CD1c-positive myeloid dendritic cell (primary cell): Measurements from ENCODE around the gene STPG4.
"Not testable (repeated sequence)": the region's sequence is repeated elsewhere in the genome, so short reads cannot be mapped to it uniquely, and the experiment has no call there.

Experiments used
- DNase-seq: peaks from one replicate; pipeline ENCODE4 v3.0.0-alpha.2; 2016; ENCODE audit errors: extremely low spot score

STPG4 gene

DNA sequence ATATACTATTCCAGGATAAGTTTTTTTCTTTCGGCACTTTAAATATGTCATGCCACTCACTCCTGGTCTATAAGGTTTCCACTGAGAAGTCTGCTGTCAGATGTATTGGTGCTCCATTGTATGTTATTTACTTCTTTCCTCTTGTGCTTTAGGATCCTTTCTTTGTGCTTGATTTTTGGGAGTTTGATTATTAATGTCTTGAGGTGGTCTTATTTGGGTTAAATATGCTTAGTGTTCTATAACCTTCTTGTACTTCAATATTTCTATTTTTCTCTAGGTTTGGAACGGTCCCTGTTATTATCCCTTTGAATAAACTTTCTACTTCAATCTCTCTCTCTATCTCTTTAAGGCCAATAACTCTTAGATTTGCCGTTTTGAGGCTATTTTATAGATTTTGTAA lies 28.3 kb downstream of the STPG4 start:
- DNase-seq = no peak

DNA sequence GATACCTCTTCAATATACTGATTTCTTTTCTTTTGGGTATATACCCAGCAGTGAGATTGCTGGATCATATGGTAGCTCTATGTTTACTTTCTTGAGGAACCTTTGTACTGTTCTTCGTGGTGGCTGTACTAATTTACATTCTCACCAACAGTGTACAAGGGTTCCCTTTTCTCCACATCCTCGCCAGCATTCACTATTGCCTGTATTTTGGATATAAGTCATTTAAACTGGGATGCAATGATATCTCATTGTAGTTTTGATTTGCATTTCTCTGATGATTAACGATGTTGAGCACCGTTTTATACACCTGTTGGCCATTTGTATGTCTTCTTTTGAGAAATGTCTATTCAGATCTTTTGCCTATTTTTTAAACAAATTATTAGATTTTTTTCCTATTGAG lies 30.4 kb downstream of the STPG4 start:
- DNase-seq = not testable (repeated sequence)

DNA sequence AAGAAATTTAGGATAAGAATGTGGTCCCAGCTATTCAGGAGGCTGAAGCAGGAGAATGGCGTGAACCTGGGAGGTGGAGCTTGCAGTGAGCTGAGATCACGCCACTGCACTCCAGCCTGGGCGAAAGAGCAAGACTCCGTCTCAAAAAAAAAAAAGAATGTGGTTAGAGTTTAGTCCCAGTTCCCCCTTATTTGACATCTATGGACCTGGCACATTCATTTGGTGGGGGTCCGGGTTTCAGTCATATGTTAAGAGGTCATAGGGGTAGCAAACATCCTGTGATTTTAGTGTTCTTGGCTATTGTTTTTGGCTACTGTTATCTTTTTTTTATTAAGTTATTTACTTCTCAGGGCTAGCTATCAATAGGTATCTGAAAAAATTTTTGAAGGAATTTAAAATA lies 34.7 kb downstream of the STPG4 start:
- DNase-seq = not testable (repeated sequence)

DNA sequence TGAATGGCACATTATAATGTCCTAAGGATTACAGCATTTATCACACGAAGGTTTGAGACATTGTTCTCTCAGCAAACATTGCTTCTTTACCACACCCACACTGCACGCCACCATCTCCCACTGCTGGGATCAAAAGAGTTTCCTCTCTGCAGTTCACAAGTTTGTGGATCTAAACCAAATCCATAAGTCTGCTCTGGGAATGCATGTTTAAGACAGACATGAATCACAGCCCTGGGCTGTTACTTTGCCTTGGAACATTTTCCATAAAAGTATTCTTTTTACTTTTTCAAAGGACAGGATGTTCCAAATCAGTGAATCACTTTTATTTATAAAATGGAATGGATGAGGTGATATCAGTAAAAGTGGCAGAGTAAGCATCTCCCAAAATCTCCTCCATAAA lies 36.1 kb downstream of the STPG4 start:
- no peak for DNase-seq

DNA sequence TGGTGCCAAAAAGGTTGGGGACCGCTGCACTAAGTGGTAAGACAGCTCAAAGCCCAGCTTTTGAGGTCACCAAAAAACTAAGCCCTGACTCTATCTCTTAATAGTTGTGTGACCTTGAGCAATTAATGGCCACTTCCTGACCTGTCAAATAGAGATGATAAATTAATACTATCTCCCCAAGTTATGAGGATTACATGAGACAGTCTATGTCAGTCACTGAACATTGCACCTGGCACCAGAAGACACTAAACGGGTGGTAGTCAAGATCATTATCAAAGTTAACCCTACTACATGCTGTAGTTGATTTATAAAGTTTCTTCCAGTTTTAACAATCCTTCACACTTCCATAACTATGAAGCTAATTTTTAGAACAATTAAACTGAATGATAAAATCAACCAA lies 36.5 kb downstream of the STPG4 start:
- no peak for DNase-seq

DNA sequence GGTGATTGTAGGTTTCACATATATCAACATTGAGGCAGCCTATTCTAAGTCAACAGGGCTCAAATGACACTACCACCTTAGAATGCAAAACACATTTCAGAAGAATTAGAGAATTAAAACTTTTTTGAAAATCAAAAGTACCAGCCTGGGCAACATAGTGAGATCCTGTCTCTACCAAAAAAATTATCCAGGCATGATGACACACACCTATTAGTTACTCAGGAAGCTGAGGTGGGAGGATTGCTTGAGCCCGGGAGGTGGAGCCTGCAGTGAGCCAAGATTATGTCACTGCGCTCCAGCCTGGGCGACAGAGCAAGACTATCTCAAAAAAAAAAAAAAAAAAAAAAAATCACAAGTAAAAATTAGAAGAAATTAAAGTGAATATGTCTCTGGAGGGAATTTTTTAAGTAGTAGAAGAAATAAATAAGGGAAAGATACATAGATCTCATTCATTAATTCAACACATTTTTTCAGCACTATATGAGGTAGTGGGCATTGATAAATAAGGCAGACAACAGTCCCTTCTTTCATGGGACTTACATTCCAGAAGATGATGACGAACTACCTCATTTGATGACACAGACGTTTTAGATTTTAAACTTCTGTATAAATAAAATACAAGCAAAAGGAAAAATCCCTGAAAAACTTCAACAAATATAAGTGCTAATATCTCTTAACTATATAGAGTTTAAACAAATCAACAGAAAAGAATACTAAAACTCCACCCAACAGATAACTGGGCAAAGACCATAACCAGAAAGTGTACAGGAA lies 42.3 kb downstream of the STPG4 start:
- DNase-seq = no peak

DNA sequence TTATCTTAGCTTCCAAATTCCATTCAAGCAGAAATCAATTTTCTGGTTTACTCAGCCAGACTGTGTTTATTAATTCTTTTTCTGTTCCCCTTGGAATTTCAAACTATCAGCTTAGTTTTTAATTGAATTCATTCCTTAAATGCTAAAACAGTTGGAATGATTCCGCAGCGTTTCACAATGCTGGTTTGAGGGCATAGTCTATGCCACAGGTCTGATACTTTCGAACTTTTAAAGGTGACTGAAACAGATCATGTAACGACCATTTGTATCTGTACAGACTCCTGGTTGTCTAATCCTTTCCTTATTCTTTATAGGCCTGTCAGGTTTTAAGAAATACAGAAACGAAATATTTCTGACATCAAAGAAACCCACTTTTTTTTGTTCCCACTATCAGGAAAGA lies 45.4 kb downstream of the STPG4 start:
- no peak for DNase-seq

DNA sequence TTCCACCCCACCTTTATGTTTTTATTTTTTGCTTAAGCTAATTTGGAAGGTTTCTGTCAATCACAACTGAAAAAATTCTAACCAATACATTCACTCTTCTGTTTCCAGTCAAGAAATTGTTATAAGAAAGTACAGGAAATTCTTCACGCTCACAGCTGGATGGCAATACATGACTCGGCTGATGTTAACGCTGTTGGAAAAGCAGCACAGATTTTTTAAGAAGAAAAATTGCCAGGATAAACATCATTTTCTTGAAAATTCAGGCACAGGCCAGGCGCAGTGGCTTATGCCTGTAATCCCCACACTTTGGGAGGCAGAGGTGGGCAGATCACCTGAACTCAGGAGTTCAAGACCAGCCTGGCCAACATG lies 46.1 kb downstream of the STPG4 start:
- no peak for DNase-seq

DNA sequence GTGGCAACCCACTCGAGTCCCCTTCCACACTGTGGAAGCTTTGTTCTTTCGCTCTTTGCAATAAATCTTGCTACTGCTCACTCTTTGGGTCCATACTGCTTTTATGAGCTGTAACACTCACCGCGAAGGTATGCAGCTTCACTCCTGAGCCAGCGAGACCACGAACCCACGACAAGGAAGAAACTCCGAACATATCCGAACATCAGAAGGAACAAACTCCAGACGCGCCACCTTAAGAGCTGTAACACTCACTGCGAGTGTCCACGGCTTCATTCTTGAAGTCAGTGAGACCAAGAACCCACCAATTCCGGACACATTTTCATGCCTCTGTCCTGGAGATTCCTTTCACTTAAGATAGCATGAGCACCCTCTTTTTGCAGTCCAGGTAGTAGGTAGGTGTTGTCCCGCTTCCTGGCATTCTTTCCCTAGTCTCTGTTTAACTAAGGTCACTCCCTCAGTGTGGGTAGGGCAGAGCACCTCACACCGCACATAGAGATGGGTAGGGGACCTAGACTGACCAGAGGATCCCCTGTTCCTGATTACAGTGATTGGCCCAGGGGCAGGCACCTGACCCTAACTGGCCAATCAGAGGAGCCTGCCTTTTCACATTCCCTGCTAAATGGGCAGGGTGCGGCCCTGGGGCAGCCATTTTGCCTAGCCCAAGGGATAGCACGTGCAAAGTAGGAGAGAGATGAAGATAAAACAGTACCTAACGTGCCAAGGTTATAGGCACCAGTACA lies 46.7 kb downstream of the STPG4 start:
- DNase-seq = not testable (repeated sequence)

DNA sequence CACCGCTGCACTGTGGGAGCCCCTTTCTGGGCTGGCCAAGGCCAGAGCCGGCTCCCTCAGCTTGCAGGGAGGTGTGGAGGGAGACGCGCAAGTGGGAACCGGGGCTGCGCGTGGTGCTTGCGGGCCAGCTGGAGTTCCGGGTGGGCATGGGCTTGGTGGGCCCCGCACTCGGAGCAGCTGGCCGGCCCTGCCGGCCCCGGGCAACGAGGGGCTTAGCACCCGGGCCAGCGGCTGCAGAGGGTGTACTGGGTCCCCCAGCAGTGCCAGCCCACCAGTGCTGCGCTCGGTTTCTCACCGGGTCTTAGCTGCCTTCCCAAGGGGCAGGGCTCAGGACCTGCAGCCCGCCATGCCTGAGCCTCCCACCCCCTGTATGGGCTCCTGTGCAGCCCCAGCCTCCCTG lies 47.9 kb downstream of the STPG4 start:
- DNase-seq = not testable (repeated sequence)

DNA sequence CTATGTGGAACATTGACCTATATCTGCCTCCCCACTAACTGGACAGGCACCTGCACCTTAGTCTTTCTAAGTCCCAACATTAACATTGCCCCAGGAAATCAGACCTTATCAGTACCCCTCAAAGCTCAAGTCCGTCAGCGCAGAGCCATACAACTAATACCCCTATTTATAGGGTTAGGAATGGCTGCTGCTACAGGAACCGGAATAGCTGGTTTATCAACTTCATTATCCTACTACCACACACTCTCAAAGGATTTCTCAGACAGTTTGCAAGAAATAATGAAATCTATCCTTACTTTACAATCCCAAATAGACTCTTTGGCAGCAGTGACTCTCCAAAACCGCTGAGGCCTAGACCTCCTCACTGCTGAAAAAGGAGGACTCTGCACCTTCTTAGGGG lies 48.9 kb downstream of the STPG4 start:
- DNase-seq = not testable (repeated sequence)

DNA sequence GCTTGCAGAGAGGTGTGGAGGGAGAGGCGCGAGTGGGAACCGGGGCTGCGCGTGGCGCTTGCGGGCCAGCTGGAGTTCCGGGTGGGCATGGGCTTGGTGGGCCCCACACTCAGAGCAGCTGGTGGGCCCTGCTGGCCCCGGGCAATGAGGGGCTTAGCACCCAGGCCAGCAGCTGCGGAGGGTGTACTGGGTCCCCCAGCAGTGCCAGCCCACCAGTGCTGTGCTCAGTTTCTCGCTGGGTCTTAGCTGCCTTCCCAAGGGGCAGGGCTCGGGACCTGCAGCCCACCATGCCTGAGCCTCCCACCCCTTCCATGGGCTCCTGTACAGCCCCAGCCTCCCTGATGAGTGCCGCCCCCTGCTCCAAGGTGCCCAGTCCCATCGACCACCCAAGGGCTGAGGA lies 55.4 kb downstream of the STPG4 start:
- not testable (repeated sequence) for DNase-seq

DNA sequence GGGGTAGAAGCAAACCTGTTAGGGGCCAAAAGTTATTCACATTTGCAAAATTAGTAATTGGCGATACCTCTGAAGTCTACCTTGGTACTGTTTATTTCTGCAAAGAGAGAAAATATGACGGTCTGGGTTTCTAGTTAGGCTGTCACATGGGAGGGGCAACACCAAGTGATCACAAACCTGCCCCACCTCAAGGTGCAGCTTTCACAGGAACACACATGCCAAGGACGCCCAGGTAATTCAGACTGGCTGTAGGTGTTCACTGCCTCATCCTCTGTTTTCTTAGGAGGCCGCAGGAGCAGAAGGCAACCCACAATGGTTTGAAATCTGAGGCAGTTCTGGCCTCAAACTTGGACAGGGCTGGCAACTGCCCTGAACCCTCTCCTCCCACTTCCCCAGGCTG lies 56.2 kb downstream of the STPG4 start:
- DNase-seq = no peak

DNA sequence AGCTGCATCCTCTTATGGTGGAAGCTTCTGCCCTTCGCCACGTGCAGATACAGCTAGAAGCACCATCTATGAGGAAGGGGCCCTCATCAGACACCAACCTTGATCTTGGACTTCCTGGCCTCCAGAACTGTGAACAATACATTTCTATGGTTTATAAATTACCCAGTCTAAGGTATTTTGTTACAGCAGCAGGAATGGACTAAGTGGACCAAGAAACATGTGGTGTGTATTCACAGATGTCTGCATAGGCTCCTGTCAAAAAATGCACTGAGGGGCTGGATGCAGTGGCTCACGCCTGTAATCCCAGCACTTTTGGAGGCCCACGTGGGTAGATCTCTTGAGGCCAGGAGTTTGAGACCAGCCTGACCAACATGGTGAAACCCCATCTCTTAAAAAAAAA lies 57.5 kb downstream of the STPG4 start:
- no peak for DNase-seq

DNA sequence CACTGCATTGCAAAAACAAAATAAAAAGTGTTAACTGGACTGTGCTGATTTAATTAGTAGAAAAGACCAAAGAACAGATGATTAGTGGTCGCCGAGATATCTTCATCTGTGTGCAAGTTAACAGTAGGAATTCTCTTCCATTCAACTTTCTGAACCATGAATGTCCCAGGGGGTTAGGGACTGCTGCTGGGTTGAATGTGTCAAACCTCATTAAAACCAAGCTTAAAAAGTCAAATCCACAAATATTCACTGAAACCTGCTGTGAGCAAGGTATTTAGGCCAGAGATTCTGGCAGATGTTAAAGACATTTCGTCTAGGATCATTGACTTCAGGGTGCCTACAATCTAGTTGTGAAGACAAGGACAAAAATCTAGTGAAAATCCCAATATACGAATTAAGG lies 58.7 kb downstream of the STPG4 start:
- no peak for DNase-seq

DNA sequence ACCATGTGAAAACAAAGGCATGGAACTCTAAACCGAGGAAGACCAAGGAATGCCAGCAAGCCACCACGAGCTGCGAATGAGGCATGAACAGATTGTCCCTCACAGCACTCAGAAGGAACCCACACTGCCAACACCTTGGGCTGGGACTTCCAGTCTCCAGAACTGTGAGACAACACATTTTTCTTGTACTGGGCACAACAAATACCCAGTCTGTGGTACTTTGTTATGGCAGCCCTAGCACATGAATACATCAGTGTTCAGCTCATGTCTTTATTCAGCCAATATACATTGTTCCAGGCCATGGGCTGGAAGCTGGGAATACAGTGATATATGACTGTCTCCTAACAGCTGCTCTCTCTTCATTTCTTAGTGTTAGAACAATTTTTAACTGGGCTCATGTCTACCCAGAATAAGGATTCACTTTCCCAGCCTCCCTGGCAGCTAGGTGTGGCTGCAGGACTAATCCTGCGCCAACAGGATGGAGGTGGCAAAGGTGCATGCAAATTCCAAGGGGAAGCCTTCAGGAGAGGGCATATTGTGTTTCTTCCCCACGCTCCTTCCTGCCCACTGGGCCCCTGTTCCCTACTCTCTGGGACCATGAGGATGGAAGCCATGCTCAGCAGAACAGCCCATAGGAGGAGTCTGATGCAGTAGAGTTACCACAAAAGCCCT lies 59.6 kb downstream of the STPG4 start:
- no peak for DNase-seq

DNA sequence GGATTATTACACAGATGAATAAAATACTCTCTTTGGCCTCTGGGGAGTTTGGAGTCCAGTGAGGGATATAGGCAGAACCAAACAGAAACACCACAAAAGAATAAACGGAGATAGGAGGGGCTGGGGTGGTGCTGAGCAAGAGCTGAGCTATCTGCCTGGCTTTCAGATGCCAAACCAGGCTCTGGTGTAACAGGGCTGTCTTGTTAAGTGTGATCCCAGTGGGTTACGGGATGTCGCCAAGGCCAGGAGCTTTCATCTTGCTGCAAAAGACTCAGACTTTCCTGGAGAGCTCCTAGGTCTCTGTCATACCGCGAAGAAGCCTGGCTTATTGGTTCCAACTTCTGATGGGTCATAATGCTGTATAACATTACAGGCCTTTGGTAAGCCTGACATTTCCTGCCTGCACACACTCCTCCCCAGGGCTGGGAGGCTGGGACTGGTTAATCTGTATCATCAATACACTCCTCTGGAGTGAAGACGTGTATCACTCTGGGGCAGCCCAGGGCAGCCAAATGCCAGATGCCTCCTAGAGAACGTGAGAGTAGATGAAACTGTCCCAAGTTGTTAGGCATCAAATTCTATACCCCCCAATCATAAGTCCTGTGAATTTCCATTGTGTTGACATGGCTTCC lies 60.5 kb downstream of the STPG4 start:
- no peak for DNase-seq

DNA sequence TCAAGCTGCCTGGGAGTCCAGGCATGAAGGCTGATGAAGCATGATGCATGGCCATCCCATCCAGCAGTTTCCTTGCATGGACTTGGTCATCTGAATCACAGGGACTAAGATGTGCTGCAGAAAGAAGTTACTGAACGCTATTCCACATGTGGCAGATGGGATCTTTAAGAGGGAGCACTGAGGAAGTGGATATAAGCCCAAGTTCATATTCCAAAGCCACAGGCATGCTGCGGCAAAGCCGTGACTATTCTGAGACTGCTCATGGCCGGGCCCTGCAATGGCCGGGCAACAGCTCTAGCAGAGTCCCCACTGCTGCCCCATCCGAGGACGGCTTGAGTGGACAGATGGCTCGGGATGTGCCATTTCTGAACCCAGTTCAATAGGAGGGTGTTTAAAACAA lies 61.5 kb downstream of the STPG4 start:
- no peak for DNase-seq

DNA sequence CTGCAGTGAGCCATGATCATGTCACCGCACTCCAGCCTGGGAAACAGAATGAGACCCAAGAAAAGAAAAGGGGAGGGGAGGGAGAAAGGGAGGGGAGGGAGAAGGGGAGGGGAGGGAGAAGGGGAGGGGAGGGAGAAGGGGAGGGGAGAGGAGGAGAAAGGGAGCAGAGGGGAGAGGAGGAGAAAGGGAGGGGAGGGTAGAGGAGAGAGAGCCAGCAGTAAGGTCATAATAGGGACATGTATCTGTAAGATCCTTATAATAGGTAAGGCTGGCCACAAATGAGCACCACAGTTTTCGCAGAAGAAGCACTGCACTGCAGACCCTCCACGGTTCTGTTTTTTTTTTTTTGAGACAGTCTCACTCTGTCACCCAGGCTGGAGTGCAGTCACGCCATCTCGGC lies 62.6 kb downstream of the STPG4 start:
- DNase-seq = no peak

DNA sequence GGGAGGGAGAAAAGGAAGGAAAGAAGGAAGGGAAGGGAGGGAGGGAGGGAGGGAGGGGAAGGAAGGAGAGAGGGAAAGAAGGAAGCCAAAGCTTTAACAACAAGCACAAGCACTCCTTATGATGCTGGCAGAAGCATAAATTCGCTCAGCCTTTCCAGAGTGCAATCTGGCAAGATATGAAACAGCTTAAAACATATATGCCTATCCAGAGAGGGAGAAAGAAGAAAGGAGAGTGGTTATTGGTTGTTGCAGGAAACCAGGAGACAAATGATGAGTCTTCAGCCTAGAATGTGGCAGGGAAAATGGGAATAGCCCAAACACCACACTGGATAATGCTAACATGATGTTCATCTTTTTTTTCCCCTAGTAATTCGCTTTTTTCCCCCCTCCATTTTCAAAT lies 64.0 kb downstream of the STPG4 start:
- DNase-seq = no peak

DNA sequence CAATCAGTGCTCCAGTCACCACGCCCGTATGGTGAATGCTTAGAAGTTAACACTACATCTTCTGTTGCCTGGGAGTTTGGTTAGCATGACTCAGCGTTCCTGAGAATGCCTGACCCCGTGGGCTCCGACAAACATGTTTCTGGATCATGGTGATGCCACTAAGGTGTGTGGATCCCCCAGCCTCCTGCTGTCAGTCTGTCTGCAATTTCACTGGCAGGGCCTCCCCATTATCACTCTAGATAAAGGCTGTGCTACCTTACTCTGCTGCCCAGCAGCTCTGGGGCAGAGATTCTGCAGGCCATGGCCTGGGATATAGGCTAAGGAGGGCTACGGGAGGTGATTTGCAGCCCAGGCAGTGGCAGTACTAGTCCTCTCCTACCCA lies 66.0 kb downstream of the STPG4 start:
- no peak for DNase-seq

DNA sequence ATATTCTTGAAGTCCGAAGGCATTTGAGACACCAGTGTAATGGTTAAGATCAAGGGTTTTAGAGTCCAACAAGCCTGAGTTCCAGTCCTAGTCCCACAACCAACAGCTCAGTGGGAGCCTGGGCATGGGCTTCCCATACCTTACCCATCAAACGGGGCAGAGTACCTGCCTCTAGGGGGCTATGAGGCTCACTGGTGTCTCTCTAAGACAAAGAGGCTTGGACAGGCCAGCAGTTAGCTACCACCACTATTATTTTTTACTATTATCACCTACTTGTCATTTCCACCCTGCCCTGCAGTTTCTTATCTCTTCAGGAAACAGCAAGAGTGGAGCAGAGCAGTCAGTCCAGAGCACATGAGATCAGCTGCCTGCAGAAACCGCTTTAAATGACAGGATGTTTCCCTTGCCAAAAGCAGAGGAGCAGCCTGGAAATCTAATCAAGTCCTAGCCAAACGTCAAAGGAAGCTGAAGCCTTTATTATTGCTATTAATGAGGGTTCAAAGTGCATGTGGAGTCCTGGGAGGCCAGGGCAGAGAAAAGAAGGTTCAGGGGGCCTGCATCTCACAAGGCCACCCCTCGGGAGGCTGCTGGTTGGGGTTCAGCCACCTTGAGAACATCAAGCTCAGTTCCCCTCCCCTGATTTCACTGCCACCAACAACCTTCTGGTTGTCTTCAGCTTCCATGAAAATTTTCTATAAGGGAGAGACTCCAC lies 66.6 kb downstream of the STPG4 start:
- DNase-seq = no peak
